IPS-15b (cell line): ENCODE data around the gene SPPL2B.
A peak's percentile ranks its signal among the peaks of the same experiment; 100 is the strongest.
"Not testable (repeated sequence)": the region's sequence is repeated elsewhere in the genome, so short reads cannot be mapped to it uniquely, and the experiment has no call there.

Source experiments
- H3K27me3 ChIP-seq: one replicate; pipeline ENCODE4 v1.6.1; 2013; ENCODE audit warnings: low read length; ENCODE audit not compliant: control insufficient read depth, insufficient read depth
- H3K36me3 ChIP-seq: one replicate; pipeline ENCODE4 v1.6.1; 2013; ENCODE audit warnings: low read length; ENCODE audit not compliant: control insufficient read depth, insufficient read depth
- H3K4me1 ChIP-seq: one replicate; pipeline ENCODE4 v1.6.1; 2013; ENCODE audit warnings: mild to moderate bottlenecking, low read length; ENCODE audit not compliant: control insufficient read depth, insufficient read depth
- H3K4me3 ChIP-seq: one replicate; pipeline ENCODE4 v1.5.1; 2013; ENCODE audit warnings: low read depth, low read length
- H3K9ac ChIP-seq: one replicate; pipeline ENCODE4 v1.6.1; 2013; ENCODE audit warnings: low read depth, mild to moderate bottlenecking, low read length
- H3K9me3 ChIP-seq: one replicate; pipeline ENCODE4 v1.6.1; 2013; ENCODE audit warnings: mild to moderate bottlenecking, low read length; ENCODE audit not compliant: control insufficient read depth, insufficient read depth

SPPL2B gene

GRCh38 chr19:2328401-2329148 is at the start of gene SPPL2B, which contains the start of gene LSM7:
Gene SPPL2B (plus strand): TSS chr19:2328684. CDS start chr19:2328710, 26 bp downstream.
Gene LSM7 (minus strand): TSS chr19:2328586. CDS start chr19:2328566, 20 bp downstream.
- Histone ChIP-seq H3K4me1 (peaks cover 10% of the 10 kb centered on the region), H3K9ac (peak within 1 kb of the TSS; percentile 89), H3K9me3 (no peaks in the 10 kb centered on the region), H3K36me3 (peaks cover 17% of the 10 kb centered on the region), H3K27me3 (no peaks in the 10 kb centered on the region), H3K4me3 (peak within 1 kb of the TSS; percentile 90)

GRCh38 chr19:2280633-2281264 is 47.7 kb upstream of the SPPL2B start:
- Histone ChIP-seq H3K9me3 (no peaks in the 10 kb centered on the region), H3K36me3 (no peaks in the 10 kb centered on the region), H3K4me3 (no peak overlapping the region), H3K27me3 (peaks cover 8% of the 10 kb centered on the region), H3K9ac (no peak overlapping the region), H3K4me1 (no peaks in the 10 kb centered on the region)

- not testable (repeated sequence) for H3K9me3 ChIP-seq, H3K36me3 ChIP-seq, H3K9ac ChIP-seq, H3K27me3 ChIP-seq, H3K4me1 ChIP-seq
- peak overlapping the region; percentile 48 for H3K4me3 ChIP-seq
Observed at GRCh38 chr19:2281265-2282061, 47.0 kb upstream of the SPPL2B start.

- H3K27me3 ChIP-seq, result peaks cover 9% of the 10 kb centered on the region
- peak within 1 kb of the TSS; percentile 48 for H3K4me3 ChIP-seq
- H3K9ac ChIP-seq, result no peak within 1 kb of the TSS
- H3K9me3 ChIP-seq, result no peaks in the 10 kb centered on the region
- H3K4me1 ChIP-seq, result no peaks in the 10 kb centered on the region
- no peaks in the 10 kb centered on the region for H3K36me3 ChIP-seq
Observed at GRCh38 chr19:2282062-2282861, 46.2 kb upstream of the SPPL2B start, which contains the start of gene PEAK3. Gene PEAK3 (minus strand): TSS chr19:2282175. CDS start chr19:2280931, 1,244 bp downstream.

GRCh38 chr19:2282862-2283237 is 45.6 kb upstream of the SPPL2B start:
- peak overlapping the region; percentile 48 for H3K4me3 ChIP-seq
- no peak overlapping the region for H3K9ac ChIP-seq
- H3K36me3 ChIP-seq, result no peaks in the 10 kb centered on the region
- H3K4me1 ChIP-seq, result no peaks in the 10 kb centered on the region
- peaks cover 15% of the 10 kb centered on the region for H3K27me3 ChIP-seq
- H3K9me3 ChIP-seq, result no peaks in the 10 kb centered on the region

- Histone ChIP-seq H3K27me3 (peaks cover 24% of the 10 kb centered on the region), H3K4me1 (no peaks in the 10 kb centered on the region), H3K4me3 (no peak overlapping the region), H3K9ac (no peak overlapping the region), H3K9me3 (no peaks in the 10 kb centered on the region), H3K36me3 (no peaks in the 10 kb centered on the region)
Observed at GRCh38 chr19:2283835-2284507, 44.5 kb upstream of the SPPL2B start.

GRCh38 chr19:2286402-2287140 is 41.9 kb upstream of the SPPL2B start:
- Histone ChIP-seq H3K36me3 (no peaks in the 10 kb centered on the region), H3K4me3 (no peak overlapping the region), H3K9ac (no peak overlapping the region), H3K27me3 (peaks cover 48% of the 10 kb centered on the region), H3K4me1 (no peaks in the 10 kb centered on the region), H3K9me3 (no peaks in the 10 kb centered on the region)

GRCh38 chr19:2287585-2288337 is 40.7 kb upstream of the SPPL2B start:
- Histone ChIP-seq H3K27me3 (peaks cover 56% of the 10 kb centered on the region), H3K9ac (no peak overlapping the region), H3K36me3 (no peaks in the 10 kb centered on the region), H3K9me3 (no peaks in the 10 kb centered on the region), H3K4me3 (no peak overlapping the region), H3K4me1 (no peaks in the 10 kb centered on the region)

GRCh38 chr19:2288338-2288817 is 40.1 kb upstream of the SPPL2B start:
- Histone ChIP-seq H3K4me1 (no peaks in the 10 kb centered on the region), H3K36me3 (no peaks in the 10 kb centered on the region), H3K4me3 (no peak overlapping the region), H3K27me3 (peaks cover 53% of the 10 kb centered on the region), H3K9ac (no peak overlapping the region), H3K9me3 (no peaks in the 10 kb centered on the region)
